CD14-positive monocyte (primary cell): ENCODE data around the gene CROCC. TPM values are rescaled to one million over a fixed set of nuclear protein-coding genes. Genes with fewer than 3 reads are reported as not detected.

Source experiments
- DNase-seq, 3 donors: peaks; one replicate each; pipeline ENCODE4 v3.0.0-alpha.2; 2011 to 2022
- H2AFZ ChIP-seq: 2 replicates; pipeline ENCODE4 v1.6.0; 2012; ENCODE audit warnings: mild to moderate bottlenecking, low read depth, low read length, inconsistent platforms; ENCODE audit not compliant: insufficient read depth, poor library complexity, severe bottlenecking
- H3K27ac ChIP-seq, 2 donors: 1 replicate in 1 of 2; 2 replicates in 1 of 2; pipeline ENCODE4 v1.5.1; 2012 to 2013; ENCODE audit warnings: low read length in 2 of 2, control low read depth in 1 of 2, inconsistent platforms in 1 of 2, low read depth in 1 of 2, mild to moderate bottlenecking in 1 of 2
- H3K27me3 ChIP-seq, 2 donors: one replicate each; pipeline versions ENCODE4 v1.6.0 to v1.6.1; 2011 to 2013; ENCODE audit warnings: low read length in 2 of 2; ENCODE audit not compliant: control insufficient read depth in 2 of 2, insufficient read depth in 2 of 2
- H3K36me3 ChIP-seq, 2 donors: replicated peaks in 1 of 2; 1 replicate in 1 of 2; 2 replicates in 1 of 2; pipeline versions ENCODE4 v1.5.1 to v1.6.1; 2012 to 2013; ENCODE audit warnings: low read length in 2 of 2, control low read depth in 1 of 2, inconsistent platforms in 1 of 2, mild to moderate bottlenecking in 1 of 2; ENCODE audit not compliant: insufficient read depth in 2 of 2, control insufficient read depth in 1 of 2
- H3K4me1 ChIP-seq, 2 donors: 1 replicate in 1 of 2; 2 replicates in 1 of 2; pipeline versions ENCODE4 v1.5.1 to v1.6.1; 2012 to 2013; ENCODE audit warnings: low read length in 2 of 2, control low read depth in 1 of 2, inconsistent platforms in 1 of 2, mild to moderate bottlenecking in 1 of 2, moderate library complexity in 1 of 2; ENCODE audit not compliant: insufficient read depth in 2 of 2, control insufficient read depth in 1 of 2
- H3K4me2 ChIP-seq: replicated peaks from 2 replicates; pipeline ENCODE3; 2012; ENCODE audit warnings: low read length, moderate library complexity, mild to moderate bottlenecking; ENCODE audit not compliant: poor library complexity, severe bottlenecking; ENCODE audit errors: extremely low read depth
- H3K4me3 ChIP-seq, 3 experiments: fragments of 200-600 bp in 1 of 3; sonication (generic) in 1 of 3; replicated peaks in 1 of 3; 1 replicate in 2 of 3; 2 replicates in 1 of 3; pipeline ENCODE4 v1.5.1; 2011 to 2013; ENCODE audit warnings: low read length in 3 of 3, mild to moderate bottlenecking in 3 of 3, control low read depth in 2 of 3, low read depth in 2 of 3, inconsistent platforms in 1 of 3, moderate library complexity in 1 of 3
- H3K79me2 ChIP-seq: 2 replicates; pipeline ENCODE4 v1.6.0; 2012; ENCODE audit warnings: mild to moderate bottlenecking, control low read depth, inconsistent platforms, low read length, moderate library complexity; ENCODE audit not compliant: insufficient read depth
- H3K9ac ChIP-seq: 2 replicates; pipeline ENCODE4 v1.6.0; 2017; ENCODE audit warnings: low read length, mild to moderate bottlenecking; ENCODE audit not compliant: insufficient read depth, poor library complexity, severe bottlenecking
- H3K9me3 ChIP-seq, 2 donors: replicated peaks in 1 of 2; 1 replicate in 1 of 2; 2 replicates in 1 of 2; pipeline versions ENCODE4 v1.5.1 to v1.6.1; 2012 to 2013; ENCODE audit warnings: low read length in 2 of 2, control low read depth in 1 of 2; ENCODE audit not compliant: control insufficient read depth in 1 of 2, insufficient read depth in 1 of 2
- H4K20me1 ChIP-seq: 2 replicates; pipeline ENCODE4 v1.6.0; 2012; ENCODE audit warnings: mild to moderate bottlenecking, low read length, control low read depth, moderate library complexity; ENCODE audit not compliant: insufficient read depth
- H3K27ac Mint-ChIP-seq, 7 donors: one replicate each; pipeline ENCODE4 v1.8.0; 2020; ENCODE audit warnings: mild to moderate bottlenecking in 7 of 7, mixed read lengths in 7 of 7, moderate library complexity in 6 of 7, inconsistent platforms in 2 of 7
- H3K27me3 Mint-ChIP-seq, 3 donors: one replicate each; pipeline ENCODE4 v1.8.0; 2021 to 2022; ENCODE audit warnings: low read depth in 3 of 3, mild to moderate bottlenecking in 3 of 3, mixed read lengths in 3 of 3, moderate library complexity in 3 of 3, inconsistent platforms in 1 of 3
- H3K36me3 Mint-ChIP-seq, 2 donors: one replicate each; pipeline ENCODE4 v1.8.0; 2020; ENCODE audit warnings: mixed read lengths in 2 of 2, inconsistent platforms in 1 of 2, mild to moderate bottlenecking in 1 of 2
- H3K4me1 Mint-ChIP-seq: one replicate; pipeline ENCODE4 v1.8.0; 2020; ENCODE audit warnings: mild to moderate bottlenecking, mixed read lengths
- H3K4me3 Mint-ChIP-seq, 2 donors: one replicate each; pipeline ENCODE4 v1.8.0; 2020; ENCODE audit warnings: mild to moderate bottlenecking in 2 of 2, mixed read lengths in 2 of 2, moderate library complexity in 1 of 2
- H3K9me3 Mint-ChIP-seq, 7 donors: one replicate each; pipeline ENCODE4 v1.8.0; 2020 to 2022; ENCODE audit warnings: mixed read lengths in 7 of 7, mild to moderate bottlenecking in 6 of 7, moderate library complexity in 6 of 7, inconsistent platforms in 2 of 7
- WGBS: methylation state at CpG from one replicate; pipeline ENCODE4 v1.1.5; 2013; ENCODE audit warnings: missing lambda C conversion rate; ENCODE audit not compliant: insufficient coverage; 5-methylcytosine and 5-hydroxymethylcytosine counted together
- intact Hi-C, 2 donors: fragments of 100-400 bp; cut with micrococcal nuclease; formaldehyde crosslinking; loops; one replicate each; pipeline versions ENCODE4 v1.15.0 to v1.15.1; 2023
- polyA plus RNA-seq, 3 donors: library from polyadenylated mRNA; depleted of rRNA in 1 of 3; unstranded in 2 of 3; stranded (reverse) in 1 of 3; fragments of 300-500 nt in 2 of 3; fragments of >200 nt in 1 of 3; fragmentation: Illumina TruSeq in 2 of 3; gene quantifications; 1 replicate in 2 of 3; 2 replicates in 1 of 3; pipeline ENCODE4 v1.2.3, GENCODE V29; 2012 to 2021
- TF ChIP-seq, protein P1 (sequence below): fragments of 200-600 bp; IDR thresholded peaks from one replicate; pipeline ENCODE4 v1.8.0; 2022; ENCODE audit warnings: antibody characterized with exemption, mild to moderate bottlenecking

Gene CROCC
- polyA plus RNA-seq, 3 donors, result 0.21 to 46.1 (median 0.69) TPM

DNA sequence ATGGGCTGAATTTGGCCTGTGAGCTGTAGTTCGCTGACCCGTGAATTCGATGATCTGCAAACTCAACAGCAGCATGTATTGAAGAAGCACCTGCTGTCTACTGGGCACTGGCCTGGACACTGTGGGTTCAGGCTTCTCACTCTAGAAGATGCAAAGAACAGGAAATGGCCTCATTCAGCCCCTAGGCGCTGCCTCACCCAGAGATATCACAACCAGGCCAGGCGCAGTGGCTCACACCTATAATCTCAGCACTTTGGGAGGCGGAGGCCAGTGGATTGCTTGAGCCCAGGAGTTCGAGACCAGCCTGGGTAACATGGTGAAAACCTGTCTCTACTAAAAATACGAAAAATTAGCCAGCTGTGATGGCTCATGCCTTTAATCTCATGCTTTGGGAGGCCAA lies 35.0 kb downstream of the CROCC start:
- Histone ChIP-seq H2AFZ (no peak overlapping the region), H4K20me1 (no peaks in the 10 kb centered on the region), H3K27me3 (no peaks in the 10 kb centered on the region), H3K36me3 (peaks cover 2 to 7% of the 10 kb centered on the region in 2 donors), H3K79me2 (no peaks in the 10 kb centered on the region), H3K4me1 (peaks cover 5 to 10% of the 10 kb centered on the region in 2 donors), H3K4me2 (no peak overlapping the region), H3K9ac (no peak overlapping the region), H3K27ac (no peak overlapping the region), H3K4me3 (no peak overlapping the region), H3K9me3 (no peaks in the 10 kb centered on the region)
- TF ChIP-seq, protein P1, sequence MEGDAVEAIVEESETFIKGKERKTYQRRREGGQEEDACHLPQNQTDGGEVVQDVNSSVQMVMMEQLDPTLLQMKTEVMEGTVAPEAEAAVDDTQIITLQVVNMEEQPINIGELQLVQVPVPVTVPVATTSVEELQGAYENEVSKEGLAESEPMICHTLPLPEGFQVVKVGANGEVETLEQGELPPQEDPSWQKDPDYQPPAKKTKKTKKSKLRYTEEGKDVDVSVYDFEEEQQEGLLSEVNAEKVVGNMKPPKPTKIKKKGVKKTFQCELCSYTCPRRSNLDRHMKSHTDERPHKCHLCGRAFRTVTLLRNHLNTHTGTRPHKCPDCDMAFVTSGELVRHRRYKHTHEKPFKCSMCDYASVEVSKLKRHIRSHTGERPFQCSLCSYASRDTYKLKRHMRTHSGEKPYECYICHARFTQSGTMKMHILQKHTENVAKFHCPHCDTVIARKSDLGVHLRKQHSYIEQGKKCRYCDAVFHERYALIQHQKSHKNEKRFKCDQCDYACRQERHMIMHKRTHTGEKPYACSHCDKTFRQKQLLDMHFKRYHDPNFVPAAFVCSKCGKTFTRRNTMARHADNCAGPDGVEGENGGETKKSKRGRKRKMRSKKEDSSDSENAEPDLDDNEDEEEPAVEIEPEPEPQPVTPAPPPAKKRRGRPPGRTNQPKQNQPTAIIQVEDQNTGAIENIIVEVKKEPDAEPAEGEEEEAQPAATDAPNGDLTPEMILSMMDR, result no peak
- no peak overlapping the region for H3K4me3 Mint-ChIP-seq
- H3K9me3 Mint-ChIP-seq, result peaks cover 0 to 2% (median 0%) of the 10 kb centered on the region in 7 donors
- no peak for DNase-seq
- no peak overlapping the region for H3K27ac Mint-ChIP-seq
- 95% methylated on average over 7 of the region's 8 CpGs for WGBS
- intact Hi-C loops, result no loop called here
- H3K4me1 Mint-ChIP-seq, result peaks cover 9% of the 10 kb centered on the region
- peaks cover 3 to 7% of the 10 kb centered on the region in 2 donors for H3K36me3 Mint-ChIP-seq
- H3K27me3 Mint-ChIP-seq, result peaks cover 0 to 5% (median 1%) of the 10 kb centered on the region in 3 donors

DNA sequence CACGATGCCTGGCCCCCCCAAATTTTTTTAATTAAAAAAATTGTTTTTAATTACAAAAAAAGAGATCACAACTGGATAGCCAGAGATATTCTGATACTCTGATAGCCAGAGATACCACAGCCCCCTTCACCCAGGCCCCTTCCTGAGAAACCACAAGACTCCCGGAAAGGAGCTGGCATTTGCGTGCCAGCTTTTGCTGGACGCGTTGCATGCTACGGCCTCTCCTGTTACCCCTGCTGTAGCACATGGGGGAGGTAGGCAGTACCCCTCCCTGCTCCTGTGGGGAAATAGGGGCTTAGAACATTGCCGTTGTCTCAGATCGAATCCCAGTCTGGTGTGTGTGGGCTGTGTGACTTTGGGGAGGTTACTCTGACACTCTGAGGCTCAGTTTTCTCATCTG lies 36.0 kb downstream of the CROCC start:
- WGBS, result 0% methylated on average over 2 of the region's 8 CpGs
- Mint-ChIP-seq H3K9me3 (peaks cover 0 to under 1% (median 0%) of the 10 kb centered on the region in 7 donors), H3K4me3 (no peak overlapping the region), H3K27me3 (peaks cover 0 to 6% (median 5%) of the 10 kb centered on the region in 3 donors), H3K27ac (no peak overlapping the region), H3K4me1 (peaks cover 7% of the 10 kb centered on the region), H3K36me3 (peaks cover 2 to 7% of the 10 kb centered on the region in 2 donors)
- no peaks in the 10 kb centered on the region for H4K20me1 ChIP-seq
- H3K36me3 ChIP-seq, result peaks cover 2 to 7% of the 10 kb centered on the region in 2 donors
- no peak for DNase-seq
- H2AFZ ChIP-seq, result no peak overlapping the region
- H3K27me3 ChIP-seq, result no peaks in the 10 kb centered on the region
- no peak overlapping the region for H3K27ac ChIP-seq
- no peak overlapping the region for H3K9ac ChIP-seq
- no peak overlapping the region for H3K4me2 ChIP-seq
- H3K4me3 ChIP-seq, result no peak overlapping the region
- peaks cover 4 to 10% of the 10 kb centered on the region in 2 donors for H3K4me1 ChIP-seq
- intact Hi-C loops, result no loop called here
- TF ChIP-seq, protein P1, result no peak
- no peaks in the 10 kb centered on the region for H3K79me2 ChIP-seq
- no peaks in the 10 kb centered on the region for H3K9me3 ChIP-seq
